Fibroblast of skin of abdomen (primary cell): Measurements from ENCODE around the gene NOXA1.
"Not testable (repeated sequence)": the region's sequence is repeated elsewhere in the genome, so short reads cannot be mapped to it uniquely, and the experiment has no call there.

Source experiments
- DNase-seq: peaks from one replicate; pipeline ENCODE4 v3.0.0-alpha.2; 2013

NOXA1 gene

DNA sequence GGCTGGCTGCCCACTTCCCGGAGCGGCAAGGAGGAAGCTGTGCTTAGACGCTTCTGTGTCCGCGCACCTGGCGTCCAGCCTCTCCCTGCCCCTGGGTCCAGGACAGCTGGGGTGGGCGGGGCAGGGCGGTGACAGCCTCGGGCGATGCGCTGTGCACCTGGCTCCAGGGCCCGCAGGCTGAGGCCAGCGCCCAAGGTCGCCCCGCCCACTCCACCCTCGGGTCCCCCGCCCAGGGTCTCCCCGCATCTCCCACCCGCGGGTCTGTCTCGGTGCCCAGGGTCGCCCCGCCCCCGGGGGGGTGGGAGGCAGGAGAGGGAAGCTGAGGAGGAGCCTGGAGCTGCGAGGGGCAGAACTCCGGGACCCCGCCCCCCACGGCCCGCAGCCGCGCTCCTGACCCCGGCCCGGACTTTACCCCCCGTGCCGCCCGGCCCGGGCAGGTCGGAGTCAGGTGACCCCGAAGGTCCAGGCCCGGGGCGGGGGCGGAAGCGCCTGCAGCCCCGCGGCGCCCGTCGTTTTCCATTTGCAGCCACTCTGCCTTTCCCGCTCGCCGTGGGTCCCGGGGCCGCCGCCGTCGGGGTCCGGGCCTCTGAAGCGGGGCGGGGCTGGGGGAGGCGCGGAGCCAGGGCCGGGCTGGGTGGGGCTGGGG is 18.2 kb downstream of the NOXA1 start, which contains the start of gene ENTPD8:
ENTPD8 (minus strand) TSS at position 69 of the 646 bp plus-strand sequence. CDS start 3,072 bp downstream, outside the sequence.
- no peak for DNase-seq

DNA sequence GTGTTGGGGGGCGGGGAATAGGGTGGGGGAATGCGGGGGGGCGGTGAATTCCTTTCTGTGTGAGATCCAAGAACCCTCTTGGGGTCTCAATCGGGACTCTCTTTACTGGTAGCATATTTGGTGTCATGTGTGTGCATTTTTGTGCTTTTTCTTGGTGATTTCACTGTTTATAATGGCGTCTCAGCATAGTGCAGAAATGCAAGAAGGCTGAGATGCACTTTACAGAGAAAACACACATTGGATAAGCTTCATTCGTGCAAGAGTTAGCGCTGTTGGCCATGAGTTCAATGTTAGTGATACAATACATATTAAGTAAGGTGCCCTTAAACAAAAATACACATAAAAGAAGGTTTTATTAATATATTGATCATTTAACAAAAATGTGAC is 18.7 kb downstream of the NOXA1 start:
- DNase-seq, result no peak

DNA sequence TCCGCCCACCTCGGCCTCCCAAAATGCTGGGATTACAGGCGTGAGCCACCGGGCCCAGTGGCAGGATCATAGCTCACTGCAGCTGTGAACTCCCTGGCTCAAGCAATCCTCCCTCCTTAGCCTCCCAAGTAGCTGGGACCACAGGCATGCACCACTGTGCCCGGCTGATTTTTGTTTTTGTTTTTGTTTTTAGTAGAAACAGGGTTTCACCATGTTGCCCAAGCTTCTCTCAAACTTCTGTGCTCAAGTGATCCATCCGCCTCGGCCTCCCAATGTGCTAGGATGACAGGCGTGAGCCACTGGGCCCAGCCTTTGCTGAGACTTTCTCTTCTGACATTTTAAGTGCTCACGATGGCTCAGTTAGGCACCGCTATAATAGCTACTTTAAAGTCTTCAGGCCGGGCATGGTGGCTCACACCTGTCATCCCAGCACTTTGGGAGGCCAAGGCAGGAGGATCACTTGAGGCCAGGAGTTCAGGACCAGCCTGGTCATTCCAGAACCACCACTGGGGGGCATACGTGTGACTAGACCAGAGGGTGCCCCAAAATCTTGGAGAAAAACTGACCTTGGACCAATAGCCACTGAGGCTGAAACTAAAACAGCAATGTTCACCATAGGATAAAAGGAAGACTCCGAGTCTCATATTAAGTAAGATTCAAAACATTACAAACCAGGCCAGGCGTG is 21.1 kb downstream of the NOXA1 start:
- DNase-seq, result no peak

DNA sequence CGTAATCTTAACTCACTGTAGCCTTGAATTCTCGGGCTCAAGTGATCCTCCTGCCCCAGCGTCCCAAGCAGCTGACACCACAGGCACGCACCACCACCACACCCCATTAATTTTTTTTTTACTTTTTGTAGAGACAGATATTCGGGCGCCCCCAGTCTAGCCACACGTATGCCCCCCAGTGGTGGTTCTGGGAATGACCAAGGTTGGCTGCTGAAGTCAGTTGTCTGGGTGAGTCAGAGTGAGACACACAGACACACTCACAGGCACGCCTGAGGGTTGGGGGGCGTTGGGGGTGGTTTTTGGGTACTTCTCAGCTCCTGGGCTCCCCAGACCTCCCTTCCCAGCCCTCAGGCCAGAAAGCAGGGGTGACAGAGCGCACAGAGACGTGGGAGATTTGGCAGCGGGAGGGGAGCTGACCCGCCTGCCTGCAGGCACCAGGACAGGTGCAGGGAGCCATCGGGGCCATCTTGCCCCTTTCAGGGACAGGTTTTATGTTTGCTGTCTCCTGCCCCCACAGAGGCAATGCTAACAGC is 22.1 kb downstream of the NOXA1 start:
- peak; percentile 77 for DNase-seq

DNA sequence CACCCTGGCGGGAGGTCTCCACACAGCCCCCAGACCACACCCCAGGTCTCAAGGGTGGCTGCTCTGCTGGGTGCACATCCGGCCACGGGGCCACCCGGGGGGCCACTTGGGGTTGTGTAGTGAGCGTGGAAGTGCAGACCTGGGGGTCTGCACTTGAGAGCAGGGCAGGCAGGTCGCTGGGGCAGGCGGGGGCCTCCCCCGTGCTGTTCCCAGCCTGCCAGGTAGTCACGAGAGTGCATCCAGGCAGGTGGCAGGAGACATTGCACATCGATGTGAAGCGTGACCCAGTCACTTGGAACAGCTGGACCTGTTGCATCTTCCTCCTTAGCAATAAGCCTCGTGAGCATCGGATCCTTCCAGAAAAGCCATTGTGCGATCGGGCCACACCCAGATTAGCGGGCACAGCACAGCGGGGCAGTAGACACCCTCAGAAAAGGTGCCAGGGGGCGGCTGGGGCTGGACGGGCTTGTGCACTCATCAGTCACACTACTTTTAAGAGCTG is 22.8 kb downstream of the NOXA1 start:
- no peak for DNase-seq

DNA sequence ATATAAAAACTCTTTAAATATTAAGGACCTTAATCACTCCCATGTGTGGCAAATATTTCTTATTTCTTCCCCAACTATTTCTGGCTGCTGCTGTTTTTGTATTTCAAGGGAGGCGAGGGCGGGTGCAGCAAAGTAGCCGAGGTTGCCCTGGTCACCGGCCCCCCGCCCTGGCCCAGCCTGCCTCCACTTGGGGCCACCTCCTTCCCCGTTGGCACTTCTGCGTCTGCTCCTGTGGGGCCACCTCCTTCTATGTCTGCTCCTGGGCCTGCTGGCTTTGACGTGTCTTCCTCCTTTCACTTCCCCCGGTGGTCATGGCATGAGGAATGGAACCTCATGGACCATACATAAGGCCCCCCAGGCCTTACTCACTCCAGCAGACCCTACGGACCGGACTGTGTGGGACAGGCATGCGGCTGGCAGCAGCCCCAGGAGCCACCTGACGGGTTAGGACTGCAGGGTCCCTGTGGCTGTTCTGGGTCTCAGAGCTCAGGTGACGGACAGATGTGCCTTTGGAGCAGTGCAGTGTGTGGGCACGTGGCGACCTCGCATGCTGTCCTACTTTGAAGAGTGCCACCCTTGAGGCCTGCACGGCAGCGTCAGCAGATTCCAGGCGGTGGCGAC is 23.8 kb downstream of the NOXA1 start:
- peak; percentile 31 for DNase-seq

DNA sequence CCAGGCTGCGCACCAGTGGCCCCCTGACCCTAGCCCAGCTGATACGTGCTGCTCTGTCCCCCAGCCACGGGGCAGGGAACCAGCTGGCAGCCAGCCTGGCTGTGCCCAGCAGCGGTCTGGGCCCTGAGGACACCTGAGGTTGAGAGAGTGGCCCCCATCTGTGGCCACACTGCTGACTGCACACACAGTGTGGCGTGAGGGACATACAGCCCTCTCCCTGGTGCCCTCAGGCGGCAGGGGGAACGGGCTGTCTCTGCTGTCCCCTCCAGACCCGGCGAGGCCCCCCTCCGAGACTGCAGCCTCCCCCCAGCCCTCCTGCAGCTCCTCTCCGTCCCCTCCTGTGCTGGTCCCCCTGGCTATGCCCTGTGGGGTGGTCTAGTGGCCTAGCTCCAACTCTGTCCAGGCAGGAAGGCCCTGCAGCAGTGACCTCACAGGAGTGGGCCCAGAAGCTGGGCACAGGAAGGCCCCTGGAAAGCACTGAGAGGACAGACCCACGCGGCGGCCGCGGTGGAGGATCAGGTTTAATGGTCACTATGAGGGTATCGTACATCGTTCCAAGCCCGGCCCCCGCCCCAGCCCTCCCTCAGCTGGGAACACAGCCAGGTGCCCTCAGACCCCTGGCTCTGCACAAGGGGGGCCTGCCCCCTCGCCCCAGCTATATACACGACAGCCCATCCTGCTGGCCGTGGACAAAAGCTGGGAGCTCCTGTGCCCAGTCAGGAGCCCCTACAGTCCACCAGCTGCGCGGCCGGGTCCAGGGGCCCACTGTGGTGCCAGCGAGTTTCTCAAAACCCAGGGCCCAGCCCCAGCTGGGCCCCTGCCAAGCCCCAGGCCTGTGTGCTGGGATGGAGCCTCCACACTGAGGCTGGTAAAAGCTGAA is 24.8 kb downstream of the NOXA1 start:
- no peak for DNase-seq

DNA sequence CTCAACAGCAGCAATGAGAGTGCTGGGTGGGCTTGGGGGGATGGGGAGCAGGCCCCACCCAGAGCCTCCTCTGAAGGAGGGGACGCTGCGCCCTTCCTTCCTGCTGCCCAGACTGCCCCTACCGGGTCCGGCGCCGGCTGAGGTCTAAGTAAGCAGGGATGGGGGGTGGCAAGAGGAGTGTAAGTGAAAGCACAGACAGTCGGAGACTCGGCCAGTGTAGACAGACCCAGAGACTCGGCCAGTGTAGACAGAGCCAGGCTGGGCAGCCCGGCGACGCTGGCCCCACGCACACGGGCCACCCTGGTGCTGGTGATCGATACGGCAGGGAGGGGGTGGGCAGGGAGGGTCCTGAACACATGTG is 25.4 kb downstream of the NOXA1 start:
- DNase-seq, result no peak

DNA sequence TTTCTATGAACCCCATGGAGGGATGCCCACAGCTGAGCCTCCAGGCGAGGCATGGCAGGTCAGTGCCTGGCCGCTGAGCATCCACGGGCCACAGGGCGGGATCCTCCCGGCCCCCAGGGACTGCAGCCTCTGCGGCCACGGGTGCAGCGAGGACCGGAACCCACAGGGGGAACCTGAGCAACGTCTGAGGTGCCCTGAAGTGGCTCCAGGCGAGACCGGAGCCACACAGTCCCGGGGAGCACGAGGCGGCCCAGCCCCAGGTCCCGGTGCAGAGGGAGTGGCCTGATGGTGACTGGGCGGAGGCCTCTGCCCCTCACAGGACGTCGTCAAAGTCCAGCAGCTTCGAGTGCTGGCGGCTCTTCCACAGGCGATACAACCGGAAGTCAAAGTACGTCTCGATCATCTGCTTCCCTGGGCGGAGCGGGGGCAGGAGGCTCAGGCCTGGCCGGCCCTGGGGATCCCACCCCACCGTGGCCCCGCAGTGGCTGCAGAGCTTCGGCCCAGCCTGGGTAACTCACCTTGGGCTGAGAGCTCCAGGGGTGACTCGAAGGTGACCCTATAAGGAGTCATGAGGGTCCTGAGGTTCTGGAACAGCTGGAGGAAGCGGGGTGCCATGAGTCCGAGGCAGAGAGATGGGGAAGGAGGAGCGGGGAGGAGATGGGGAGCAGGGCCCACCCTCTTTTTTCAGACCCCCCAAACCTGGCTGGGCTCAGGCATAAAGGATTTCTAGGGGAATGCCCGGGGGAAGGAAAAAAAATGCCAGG is 26.1 kb downstream of the NOXA1 start:
- no peak for DNase-seq

DNA sequence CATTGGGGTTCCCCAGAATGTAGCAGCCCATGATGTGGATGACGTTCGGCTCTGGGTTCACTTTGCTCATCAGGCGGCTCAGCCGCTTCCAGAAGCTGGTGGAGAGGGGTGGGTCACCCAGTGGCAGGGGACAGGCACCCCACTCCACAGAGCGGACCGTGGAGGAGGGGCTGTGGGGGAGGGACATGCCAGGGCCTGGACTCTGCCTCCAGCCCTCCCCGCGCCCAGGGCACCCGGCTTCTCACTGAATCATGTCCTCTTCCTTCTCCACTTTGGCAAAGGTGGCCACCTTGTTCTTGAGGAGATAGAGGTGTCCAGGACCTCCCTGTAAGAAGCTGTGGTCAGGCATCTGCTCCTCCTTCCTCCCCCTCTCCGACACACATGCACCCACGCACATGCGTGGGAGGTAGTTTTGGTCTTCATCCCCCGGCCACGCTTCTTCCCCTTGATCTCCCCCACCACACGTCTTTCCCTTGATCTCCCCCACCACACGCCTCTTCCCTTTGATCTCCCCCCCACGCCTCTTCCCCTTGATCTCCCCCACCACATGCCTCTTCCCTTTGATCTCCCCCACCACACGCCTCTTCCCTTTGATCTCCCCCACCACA is 26.8 kb downstream of the NOXA1 start:
- no peak for DNase-seq

DNA sequence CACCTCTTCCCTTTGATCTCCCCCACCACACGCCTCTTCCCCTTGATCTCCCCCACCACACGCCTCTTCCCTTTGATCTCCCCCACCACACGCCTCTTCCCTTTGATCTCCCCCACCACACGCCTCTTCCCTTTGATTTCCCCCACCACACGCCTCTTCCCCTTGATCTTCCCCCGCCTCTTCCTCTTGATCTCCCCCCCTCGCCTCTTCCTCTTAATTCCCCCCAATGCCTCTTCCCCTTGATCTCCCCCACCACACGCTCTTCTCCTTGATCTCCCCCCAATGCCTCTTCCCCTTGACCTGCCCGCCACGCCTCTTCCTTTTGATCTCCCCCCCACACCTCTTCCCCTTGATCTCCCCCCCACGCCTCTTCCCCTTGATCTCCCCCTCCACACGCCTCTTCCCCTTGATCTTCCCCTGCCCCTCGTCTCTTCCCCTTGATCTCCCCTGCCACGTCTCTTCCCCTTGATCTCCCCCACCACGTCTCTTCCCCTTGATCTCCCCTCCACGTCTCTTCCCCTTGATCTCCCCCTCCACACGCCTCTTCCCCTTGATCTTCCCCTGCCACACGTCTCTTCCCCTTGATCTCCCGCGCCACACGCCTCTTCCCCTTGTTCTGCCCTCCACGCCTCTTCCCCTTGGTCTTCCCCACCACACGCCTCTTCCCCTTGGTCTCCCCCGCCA is 27.5 kb downstream of the NOXA1 start:
- not testable (repeated sequence) for DNase-seq

DNA sequence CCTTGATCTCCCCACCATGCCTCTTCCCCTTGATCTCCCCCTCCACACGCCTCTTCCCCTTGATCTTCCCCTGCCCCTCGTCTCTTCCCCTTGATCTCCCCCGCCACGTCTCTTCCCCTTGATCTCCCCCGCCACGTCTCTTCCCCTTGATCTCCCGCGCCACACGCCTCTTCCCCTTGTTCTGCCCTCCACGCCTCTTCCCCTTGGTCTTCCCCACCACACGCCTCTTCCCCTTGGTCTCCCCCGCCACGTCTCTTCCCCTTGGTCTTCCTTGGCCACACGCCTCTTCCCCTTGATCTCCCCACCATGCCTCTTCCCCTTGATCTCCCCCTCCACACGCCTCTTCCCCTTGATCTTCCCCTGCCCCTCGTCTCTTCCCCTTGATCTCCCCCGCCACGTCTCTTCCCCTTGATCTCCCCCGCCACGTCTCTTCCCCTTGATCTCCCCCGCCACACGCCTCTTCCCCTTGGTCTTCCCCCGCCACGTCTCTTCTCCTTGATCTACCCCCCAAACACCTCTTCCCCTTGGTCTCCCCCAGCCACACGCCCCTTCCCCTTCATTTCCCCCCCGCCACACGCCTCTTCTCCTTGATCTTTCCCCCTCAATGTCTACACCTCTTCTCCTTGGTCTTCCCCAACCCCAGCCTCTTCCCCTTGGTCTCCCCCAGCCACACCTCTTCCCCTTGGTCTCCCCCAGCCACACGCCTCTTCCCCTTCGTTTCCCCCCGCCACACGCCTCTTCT is 28.2 kb downstream of the NOXA1 start:
- DNase-seq, result not testable (repeated sequence)

DNA sequence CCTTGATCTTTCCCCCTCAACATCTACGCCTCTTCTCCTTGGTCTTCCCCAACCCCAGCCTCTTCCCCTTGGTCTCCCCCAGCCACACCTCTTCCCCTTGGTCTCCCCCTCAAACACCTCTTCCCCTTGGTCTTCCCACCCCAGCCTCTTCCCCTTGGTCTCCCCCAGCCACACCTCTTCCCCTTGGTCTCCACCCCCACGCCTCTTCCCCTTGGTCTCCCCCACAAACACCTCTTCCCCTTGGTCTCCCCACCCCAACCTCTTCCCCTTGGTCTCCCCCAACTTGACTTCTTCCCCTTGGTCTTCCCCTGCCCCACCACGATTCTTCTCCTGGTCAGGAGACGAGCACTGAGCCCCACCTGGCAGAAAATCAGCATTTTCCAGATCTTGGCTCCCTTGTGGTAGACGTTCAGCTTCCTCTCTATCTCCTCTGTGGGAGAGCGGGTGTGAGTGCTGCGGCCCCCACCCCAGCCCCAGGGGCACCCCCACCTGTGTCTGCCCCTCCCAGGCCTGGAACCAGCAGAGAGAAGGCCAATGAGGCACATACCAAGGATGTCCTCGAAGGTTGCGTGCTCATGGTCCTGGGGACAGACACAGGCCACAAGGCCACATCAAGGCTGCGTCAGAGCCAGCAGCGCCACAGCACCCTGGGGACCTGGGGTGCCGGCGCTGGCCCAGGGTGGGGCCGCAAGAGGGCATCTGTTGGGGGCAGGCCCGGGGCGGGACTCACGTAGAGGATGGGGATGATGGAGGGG is 29.0 kb downstream of the NOXA1 start:
- no peak for DNase-seq

DNA sequence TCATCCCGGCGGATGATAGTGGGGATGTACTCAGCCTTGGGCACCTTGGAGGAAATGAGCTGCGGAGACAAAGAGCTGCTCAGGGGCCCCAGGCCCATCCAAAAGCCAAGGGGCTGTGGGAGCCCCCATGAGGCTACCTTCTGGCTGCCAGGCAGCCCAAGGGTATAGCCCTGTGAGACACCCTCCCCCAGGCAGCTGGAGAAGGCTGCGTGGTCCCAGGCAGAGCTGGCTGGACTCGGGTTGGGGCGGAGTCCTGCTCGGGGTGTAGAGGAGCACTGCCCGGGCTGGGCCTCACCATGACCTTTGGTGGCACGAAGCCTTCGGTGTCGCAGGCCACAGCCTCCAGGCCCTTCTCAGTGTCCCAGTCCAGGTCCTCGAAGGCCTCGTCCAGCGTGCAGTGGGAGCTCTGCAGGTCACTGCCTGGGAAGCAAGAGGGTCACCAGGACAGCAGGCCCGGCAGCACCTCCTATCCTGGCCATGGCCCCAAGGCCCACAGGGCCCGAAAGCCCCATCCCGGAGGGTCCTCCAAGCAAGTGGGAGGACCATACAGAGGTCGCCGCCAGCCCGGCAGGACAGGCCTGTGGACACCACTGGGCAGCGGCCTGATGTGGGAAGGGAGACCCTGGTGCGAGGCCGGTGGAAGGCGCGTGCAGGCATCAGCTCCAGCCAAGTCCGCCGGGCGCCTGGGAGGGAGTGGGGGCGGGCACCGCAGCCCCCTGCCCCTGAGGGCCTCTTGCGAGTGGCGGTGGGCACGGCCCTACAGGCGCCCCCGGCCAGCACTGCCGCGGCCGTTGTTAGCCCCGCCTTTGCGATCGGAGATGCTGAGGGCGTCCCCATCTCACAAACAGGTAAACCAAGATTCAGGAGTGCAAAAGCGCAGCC is 29.8 kb downstream of the NOXA1 start:
- no peak for DNase-seq

DNA sequence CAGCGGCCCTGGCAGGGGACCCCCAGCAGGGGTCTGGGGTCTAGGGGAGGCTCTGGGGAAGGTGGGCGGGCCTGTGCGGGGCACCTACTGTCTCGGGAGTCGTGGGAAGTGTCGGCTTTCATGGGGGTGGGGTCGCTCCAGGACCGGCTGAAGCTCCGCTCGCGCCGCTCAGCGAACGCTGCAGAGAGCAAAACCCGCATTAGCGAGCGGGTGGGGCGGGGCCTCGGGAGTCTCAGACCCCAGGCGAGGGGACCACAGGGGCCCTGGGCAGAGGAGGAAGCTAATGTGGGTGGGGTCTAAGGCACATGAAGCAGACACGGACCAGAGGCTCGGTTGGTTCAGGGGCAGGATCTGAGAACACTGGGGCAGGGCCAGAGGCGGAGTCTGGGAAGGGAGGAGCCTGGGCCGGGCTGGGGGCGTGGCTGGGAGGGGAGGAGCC is 30.5 kb downstream of the NOXA1 start:
- peak; percentile 75 for DNase-seq

DNA sequence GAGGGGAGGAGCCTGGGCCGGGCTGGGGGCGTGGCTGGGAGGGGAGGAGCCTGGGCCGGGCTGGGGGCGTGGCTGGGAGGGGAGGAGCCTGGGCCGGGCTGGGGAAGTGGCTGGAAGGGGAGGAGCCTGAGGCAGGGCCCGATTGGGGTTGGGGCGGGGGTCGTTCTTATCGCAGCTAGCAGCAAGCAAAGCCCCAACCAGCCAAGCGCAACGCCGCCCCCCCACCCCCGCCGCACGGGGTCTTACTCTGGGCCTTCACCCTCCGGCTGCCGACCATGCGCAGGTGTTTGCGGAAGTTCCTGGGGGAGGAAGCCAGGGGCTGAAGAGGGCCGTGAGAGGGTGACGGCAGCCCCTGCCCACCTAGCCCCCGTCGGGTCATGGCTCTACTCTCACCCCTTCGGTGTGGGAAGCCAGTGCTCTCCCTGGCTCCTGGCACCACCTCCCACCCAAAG is 31.0 kb downstream of the NOXA1 start:
- DNase-seq, result no peak

DNA sequence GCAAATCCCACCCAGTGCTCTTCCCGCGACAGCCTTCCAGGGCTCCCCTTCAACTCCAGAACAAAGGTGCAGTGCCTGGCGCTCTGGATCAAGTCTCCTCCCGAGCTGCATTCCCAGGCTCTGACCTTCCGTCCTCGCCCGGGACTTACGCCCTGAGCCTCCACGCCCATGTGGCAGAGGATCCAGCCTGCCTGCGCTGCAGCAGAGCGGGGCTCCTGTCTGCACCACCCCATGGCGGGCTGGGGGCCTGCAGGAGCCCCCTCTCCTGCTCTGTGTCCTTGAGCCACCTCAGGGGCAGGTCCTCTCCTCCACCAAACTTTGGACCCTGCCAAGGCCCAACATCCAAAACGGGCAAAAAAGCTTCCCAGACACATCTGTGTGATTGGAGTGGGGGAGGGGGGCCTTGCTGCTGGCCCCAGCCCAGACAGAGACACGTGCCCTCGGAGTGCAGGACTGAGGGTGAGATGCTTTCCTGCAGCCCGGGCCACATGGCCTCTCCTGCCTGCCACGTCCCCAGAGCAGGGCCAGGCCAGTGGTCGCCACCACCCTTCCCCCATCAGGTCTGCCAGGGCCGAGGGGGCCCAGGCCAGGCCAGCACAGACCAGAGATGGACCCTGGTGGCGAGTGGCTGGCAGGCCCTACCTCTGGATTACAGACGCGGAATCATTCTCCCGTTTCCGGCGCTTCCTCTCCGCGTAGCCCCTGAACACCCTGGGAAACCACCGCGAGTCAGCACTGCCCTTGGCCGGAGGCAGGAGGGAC is 31.6 kb downstream of the NOXA1 start:
- peak; percentile 18 for DNase-seq
